Gastroesophageal sphincter (tissue), 3 donors: ENCODE data around the gene POU1F1.

ENCODE experiments used
- CTCF ChIP-seq, 4 experiments: fragments of 200-600 bp in 2 of 4; fragments of 450-650 bp in 2 of 4; sonication (generic) in 1 of 4; IDR thresholded peaks; one replicate each; pipeline ENCODE4 v1.5.1; 2017 to 2019; ENCODE audit warnings: antibody characterized with exemption in 4 of 4, mild to moderate bottlenecking in 2 of 4, moderate library complexity in 2 of 4
- EP300 ChIP-seq: sonication (generic); formaldehyde crosslinking; IDR thresholded peaks from one replicate; pipeline ENCODE4 v1.6.1; 2017; ENCODE audit warnings: antibody characterized with exemption, mild to moderate bottlenecking
- POLR2A ChIP-seq, 2 donors: fragments of 450-650 bp; IDR thresholded peaks; one replicate each; pipeline ENCODE4 v1.6.1; 2017; ENCODE audit warnings: antibody characterized with exemption in 2 of 2, mild to moderate bottlenecking in 2 of 2, moderate library complexity in 1 of 2
- POLR2AphosphoS5 ChIP-seq: sonication (generic); formaldehyde crosslinking; IDR thresholded peaks from one replicate; pipeline ENCODE4 v1.6.1; 2017; ENCODE audit warnings: antibody characterized with exemption

- TF ChIP-seq CTCF (IDR thresholded peaks at IDR 0.05) (no peak), EP300 (no peak), POLR2A (IDR thresholded peaks at IDR 0.05) (no peak), POLR2AphosphoS5 (no peak)
These were observed 29.5 kb downstream of the POU1F1 start for GRCh38 chr3:87246662-87247429.
